ENCODE results near the gene RPS2. TPM values are rescaled to one million over a fixed set of nuclear protein-coding genes. Genes with fewer than 3 reads are reported as not detected.

The RPS2 gene
- total RNA-seq, 1 experiment from 2014 or later: 4,836 TPM

DNA sequence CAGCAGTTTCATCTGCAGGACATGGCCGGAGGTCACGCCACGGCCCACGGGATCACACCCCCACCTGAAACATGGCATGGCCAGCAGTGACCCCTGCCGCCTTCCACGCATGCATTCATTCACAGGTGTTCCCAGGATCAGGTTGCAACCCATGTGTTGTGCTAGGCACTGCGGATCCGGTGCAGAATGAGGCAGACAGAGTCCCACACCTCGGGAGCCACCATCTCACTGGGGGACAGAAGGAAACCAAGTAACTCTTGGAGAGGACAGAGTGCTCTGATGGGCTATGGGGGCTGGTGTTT, 17.3 kb downstream of the RPS2 start:
- intact Hi-C loops (cut with micrococcal nuclease): no loop called here
- CTCF ChIA-PET: interaction anchor here (0.5 to 0.6 kb wide), 2 partner anchors 84 to 514 kb away, joined by 3 read pairs; no protein-coding TSS in a partner anchor
- POLR2A ChIA-PET: interaction anchor here (0.6 to 0.7 kb wide), 2 partner anchors 48 to 246 kb away, joined by 3 read pairs; no protein-coding TSS in a partner anchor

DNA sequence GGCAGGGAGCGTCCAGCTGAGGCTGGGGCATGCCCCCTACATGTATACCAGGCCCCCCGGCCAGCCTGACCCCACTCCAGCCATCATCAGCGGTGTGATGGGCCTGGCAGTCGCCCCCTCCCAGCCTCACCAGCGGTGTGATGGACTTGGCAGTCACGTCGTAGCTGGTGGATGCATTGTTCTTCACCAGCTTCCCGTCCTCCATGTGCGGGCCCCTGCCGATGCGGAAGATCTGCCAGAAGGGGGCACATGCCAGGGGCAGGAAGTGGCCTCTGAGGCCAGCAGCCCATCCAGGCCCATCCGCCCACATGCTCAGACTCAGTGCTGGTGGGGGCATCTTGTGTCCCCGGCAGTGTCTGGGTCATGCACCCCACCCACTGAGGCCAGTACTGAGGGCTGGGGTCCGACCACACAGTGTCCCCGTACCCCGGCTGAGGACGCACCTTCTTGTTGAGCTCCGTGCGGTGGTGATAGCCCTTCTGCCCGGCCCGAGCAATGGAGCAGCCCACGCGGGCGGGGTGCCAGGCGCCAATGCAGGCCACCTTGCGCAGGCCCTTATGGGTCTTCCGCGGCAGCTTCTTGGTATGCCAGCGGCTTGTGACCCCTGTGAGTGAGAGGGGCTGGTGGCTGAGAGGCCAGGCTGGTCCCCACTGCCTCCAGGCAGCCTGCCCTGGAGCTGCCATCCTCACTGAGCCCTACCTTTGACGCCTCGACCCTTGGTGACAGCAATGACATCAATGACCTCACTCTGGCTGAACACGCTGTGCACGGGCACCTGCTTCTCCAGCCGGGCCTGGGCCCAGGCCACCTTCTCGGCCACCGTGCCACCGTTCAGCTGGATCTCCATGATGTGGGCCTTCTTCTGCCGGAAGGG, 17.9 kb downstream of the RPS2 start:
- no peaks in the 10 kb centered on the region for H3K36me3 Mint-ChIP-seq (ENCODE audit: insufficient read depth, unreplicated experiment)
- H3K9me3 Mint-ChIP-seq (ENCODE audit: unreplicated experiment): no peaks in the 10 kb centered on the region
- DNase-seq (ENCODE audit: unreplicated experiment): no peak
- TF ChIP-seq, protein P1, sequence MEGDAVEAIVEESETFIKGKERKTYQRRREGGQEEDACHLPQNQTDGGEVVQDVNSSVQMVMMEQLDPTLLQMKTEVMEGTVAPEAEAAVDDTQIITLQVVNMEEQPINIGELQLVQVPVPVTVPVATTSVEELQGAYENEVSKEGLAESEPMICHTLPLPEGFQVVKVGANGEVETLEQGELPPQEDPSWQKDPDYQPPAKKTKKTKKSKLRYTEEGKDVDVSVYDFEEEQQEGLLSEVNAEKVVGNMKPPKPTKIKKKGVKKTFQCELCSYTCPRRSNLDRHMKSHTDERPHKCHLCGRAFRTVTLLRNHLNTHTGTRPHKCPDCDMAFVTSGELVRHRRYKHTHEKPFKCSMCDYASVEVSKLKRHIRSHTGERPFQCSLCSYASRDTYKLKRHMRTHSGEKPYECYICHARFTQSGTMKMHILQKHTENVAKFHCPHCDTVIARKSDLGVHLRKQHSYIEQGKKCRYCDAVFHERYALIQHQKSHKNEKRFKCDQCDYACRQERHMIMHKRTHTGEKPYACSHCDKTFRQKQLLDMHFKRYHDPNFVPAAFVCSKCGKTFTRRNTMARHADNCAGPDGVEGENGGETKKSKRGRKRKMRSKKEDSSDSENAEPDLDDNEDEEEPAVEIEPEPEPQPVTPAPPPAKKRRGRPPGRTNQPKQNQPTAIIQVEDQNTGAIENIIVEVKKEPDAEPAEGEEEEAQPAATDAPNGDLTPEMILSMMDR (IDR thresholded peaks at IDR 0.05; ENCODE audit: unreplicated experiment): no peak
- no peaks in the 10 kb centered on the region for H3K27me3 Mint-ChIP-seq (ENCODE audit: insufficient read depth, unreplicated experiment)
- CTCF ChIA-PET: interaction anchor here (0.5 kb wide), 1 partner anchor 84 kb away, joined by 3 read pairs; no protein-coding TSS in a partner anchor
- no TSS peak for BruUV-seq (replicated peaks)
- POLR2A ChIA-PET: interaction anchor here (0.6 to 2.1 kb wide), 2 partner anchors 18 to 47 kb away, joined by 3 to 5 read pairs; partner anchors contain the start of gene RPS2
- intact Hi-C loops (cut with micrococcal nuclease): no loop called here
- H3K4me3 Mint-ChIP-seq (ENCODE audit: unreplicated experiment): no peak overlapping the region
- H3K4me1 Mint-ChIP-seq (ENCODE audit: insufficient read depth, unreplicated experiment): peaks cover 5% of the 10 kb centered on the region
- no peak overlapping the region for H3K27ac Mint-ChIP-seq (ENCODE audit: low read depth, unreplicated experiment)

More for the DNA sequence above, 17.3 kb downstream of the RPS2 start:
- Mint-ChIP-seq H3K27me3 (ENCODE audit: insufficient read depth, unreplicated experiment) (no peaks in the 10 kb centered on the region), H3K36me3 (ENCODE audit: insufficient read depth, unreplicated experiment) (no peaks in the 10 kb centered on the region), H3K4me1 (ENCODE audit: insufficient read depth, unreplicated experiment) (peaks cover under 1% of the 10 kb centered on the region), H3K4me3 (ENCODE audit: unreplicated experiment) (no peak overlapping the region), H3K9me3 (ENCODE audit: unreplicated experiment) (no peaks in the 10 kb centered on the region), H3K27ac (ENCODE audit: low read depth, unreplicated experiment) (no peak overlapping the region)
- no peak for DNase-seq (ENCODE audit: unreplicated experiment)
- TF ChIP-seq, protein P1 (IDR thresholded peaks at IDR 0.05; ENCODE audit: unreplicated experiment): no peak
- BruUV-seq (replicated peaks): no TSS peak

DNA sequence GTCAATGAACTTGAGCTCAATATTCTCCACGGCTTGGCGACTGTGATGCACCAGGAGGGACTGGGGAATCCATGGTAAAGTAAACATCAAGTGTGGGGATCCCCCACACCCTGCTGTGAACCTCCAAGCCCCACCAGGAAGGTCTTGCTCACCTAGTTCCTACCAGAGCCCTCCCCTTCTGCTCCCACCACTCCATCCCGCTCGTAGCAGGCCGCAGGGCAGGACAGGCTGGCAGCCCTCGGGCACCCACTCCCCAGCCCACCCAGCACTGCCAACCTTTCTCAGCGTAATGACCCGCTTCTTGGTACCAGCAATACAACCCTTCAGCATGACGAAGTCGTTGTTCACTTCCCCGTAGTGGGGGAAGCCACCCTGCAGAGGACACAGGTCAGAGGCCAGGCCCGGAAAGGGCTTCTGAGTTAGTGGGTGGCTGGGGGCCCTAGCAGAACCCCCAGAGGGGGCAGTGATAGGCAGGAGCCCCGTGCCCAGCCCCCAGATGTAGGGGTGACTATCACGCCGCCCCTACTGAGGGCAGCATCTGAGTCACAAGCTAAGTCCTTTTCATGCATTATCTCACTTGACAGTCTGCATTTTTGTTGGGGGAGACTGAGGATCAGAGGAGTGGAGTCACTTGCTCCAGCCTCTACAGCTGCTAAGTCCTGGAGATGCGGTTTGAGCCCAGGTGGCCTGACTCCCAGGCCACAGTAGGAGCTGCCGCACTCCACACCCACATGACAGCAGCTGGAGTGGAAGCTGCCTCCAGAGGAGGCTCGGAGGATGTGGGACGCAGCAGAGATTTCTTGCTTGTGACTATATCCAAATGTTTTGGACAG, 18.9 kb downstream of the RPS2 start:
- ChIA-PET CTCF (interaction anchor here (1.0 kb wide), 1 partner anchor 80 kb away, joined by 3 read pairs; no protein-coding TSS in a partner anchor), POLR2A (interaction anchor here (2.1 kb wide), 1 partner anchor 19 kb away, joined by 5 read pairs; the partner anchor contains the start of gene RPS2)
- DNase-seq (ENCODE audit: unreplicated experiment): no peak
- TF ChIP-seq, protein P1 (IDR thresholded peaks at IDR 0.05; ENCODE audit: unreplicated experiment): no peak
- BruUV-seq (replicated peaks): no TSS peak
- no peak overlapping the region for H3K4me3 Mint-ChIP-seq (ENCODE audit: unreplicated experiment)
- H3K9me3 Mint-ChIP-seq (ENCODE audit: unreplicated experiment): no peaks in the 10 kb centered on the region
- H3K36me3 Mint-ChIP-seq (ENCODE audit: insufficient read depth, unreplicated experiment): no peaks in the 10 kb centered on the region
- H3K27ac Mint-ChIP-seq (ENCODE audit: low read depth, unreplicated experiment): no peak overlapping the region
- intact Hi-C loops (cut with micrococcal nuclease): no loop called here
- no peaks in the 10 kb centered on the region for H3K27me3 Mint-ChIP-seq (ENCODE audit: insufficient read depth, unreplicated experiment)
- H3K4me1 Mint-ChIP-seq (ENCODE audit: insufficient read depth, unreplicated experiment): peaks cover 5% of the 10 kb centered on the region

Data from MCF 10A (cell line).